Astrocyte (in vitro differentiated cells and primary cell): Measurements from ENCODE around the gene MLH1. TPM values are rescaled to one million over a fixed set of nuclear protein-coding genes. Genes with fewer than 3 reads are reported as not detected.
A peak's percentile ranks its signal among the peaks of the same experiment; 100 is the strongest.

Experiments used
- DNase-seq: peaks from one replicate; pipeline ENCODE4 v3.0.0-alpha.2; 2010; ENCODE audit warnings: low read depth
- FAIRE-seq: peaks from 2 replicates; lab custom pipeline; 2011; peaks lifted over from hg19 to GRCh38; lab: Jason Lieb, UNC
- H2AFZ ChIP-seq: 2 replicates; pipeline ENCODE4 v1.6.0; 2012; ENCODE audit warnings: low read depth, low read length, inconsistent platforms
- H3K27ac ChIP-seq: 2 replicates; pipeline ENCODE4 v1.5.1; 2011; ENCODE audit warnings: low read depth, low read length, inconsistent platforms
- H3K27me3 ChIP-seq: 2 replicates; pipeline ENCODE4 v1.6.0; 2011; ENCODE audit warnings: low read length, inconsistent platforms; ENCODE audit not compliant: insufficient read depth
- H3K36me3 ChIP-seq: 2 replicates; pipeline ENCODE4 v1.5.1; 2011; ENCODE audit warnings: low read length, inconsistent platforms; ENCODE audit not compliant: insufficient read depth
- H3K4me1 ChIP-seq: 2 replicates; pipeline ENCODE4 v1.5.1; 2011; ENCODE audit warnings: low read length, inconsistent platforms; ENCODE audit not compliant: insufficient read depth
- H3K4me2 ChIP-seq: 2 replicates; pipeline ENCODE4 v1.6.0; 2012; ENCODE audit warnings: low read length, inconsistent platforms
- H3K4me3 ChIP-seq: 2 replicates; pipeline ENCODE4 v1.5.1; 2011; ENCODE audit warnings: low read depth, mild to moderate bottlenecking, low read length, inconsistent platforms; ENCODE audit not compliant: insufficient read depth
- H3K79me2 ChIP-seq: 2 replicates; pipeline ENCODE4 v1.6.0; 2012; ENCODE audit warnings: mild to moderate bottlenecking, low read length, inconsistent platforms; ENCODE audit not compliant: insufficient read depth
- H3K9ac ChIP-seq: 2 replicates; pipeline ENCODE4 v1.6.0; 2012; ENCODE audit warnings: mild to moderate bottlenecking, low read length, inconsistent platforms
- H3K9me3 ChIP-seq: 2 replicates; pipeline ENCODE4 v1.5.1; 2012; ENCODE audit warnings: low read depth, mild to moderate bottlenecking, low read length, inconsistent platforms; ENCODE audit not compliant: insufficient read depth
- H4K20me1 ChIP-seq: 2 replicates; pipeline ENCODE4 v1.6.0; 2012; ENCODE audit warnings: low read length, inconsistent platforms; ENCODE audit not compliant: insufficient read depth
- H3K27ac Mint-ChIP-seq: one replicate; pipeline ENCODE4 v1.8.0; 2021; ENCODE audit warnings: mild to moderate bottlenecking, mixed read lengths; ENCODE audit not compliant: unreplicated experiment
- H3K27me3 Mint-ChIP-seq: one replicate; pipeline ENCODE4 v1.8.0; 2021; ENCODE audit warnings: low read depth, mixed read lengths; ENCODE audit not compliant: unreplicated experiment
- H3K36me3 Mint-ChIP-seq: one replicate; pipeline ENCODE4 v1.8.0; 2021; ENCODE audit warnings: low read depth, mixed read lengths; ENCODE audit not compliant: unreplicated experiment
- H3K4me1 Mint-ChIP-seq: one replicate; pipeline ENCODE4 v1.8.0; 2021; ENCODE audit warnings: low read depth, mixed read lengths; ENCODE audit not compliant: unreplicated experiment
- H3K4me3 Mint-ChIP-seq: one replicate; pipeline ENCODE4 v1.8.0; 2021; ENCODE audit warnings: mild to moderate bottlenecking, moderate library complexity, mixed read lengths; ENCODE audit not compliant: unreplicated experiment
- H3K9me3 Mint-ChIP-seq: one replicate; pipeline ENCODE4 v1.8.0; 2021; ENCODE audit warnings: mild to moderate bottlenecking, mixed read lengths; ENCODE audit not compliant: unreplicated experiment
- CTCF ChIP-seq: IDR thresholded peaks from 2 replicates; pipeline ENCODE4 v1.5.1; 2011; ENCODE audit warnings: low read depth, mild to moderate bottlenecking, inconsistent platforms, low read length, moderate library complexity; ENCODE audit not compliant: insufficient read depth
- EZH2 ChIP-seq: IDR thresholded peaks from 2 replicates; pipeline ENCODE4 v1.6.1; 2012; ENCODE audit warnings: mild to moderate bottlenecking, low read length, inconsistent platforms; ENCODE audit not compliant: insufficient read depth
- total RNA-seq: library from RNA; stranded (reverse); gene quantifications from 2 replicates; pipeline ENCODE4 v1.2.1, GENCODE V29; 2021

The MLH1 gene
- total RNA-seq, 1 donor from 2014 or later, result 32.0 TPM

GRCh38 chr3:36989005-36989404 is 4.3 kb upstream of the MLH1 start:
- H4K20me1 ChIP-seq, result peaks cover 56% of the 10 kb centered on the region
- Mint-ChIP-seq H3K9me3 (no peaks in the 10 kb centered on the region), H3K36me3 (peaks cover 14% of the 10 kb centered on the region), H3K4me3 (no peak overlapping the region), H3K4me1 (peaks cover 13% of the 10 kb centered on the region), H3K27ac (no peak overlapping the region), H3K27me3 (no peaks in the 10 kb centered on the region)
- H3K79me2 ChIP-seq, result peaks cover 51% of the 10 kb centered on the region
- no peak overlapping the region for H2AFZ ChIP-seq
- H3K27ac ChIP-seq, result no peak overlapping the region
- H3K9me3 ChIP-seq, result no peaks in the 10 kb centered on the region
- no peak for DNase-seq
- peaks cover 21% of the 10 kb centered on the region for H3K4me1 ChIP-seq
- H3K27me3 ChIP-seq, result no peaks in the 10 kb centered on the region
- peak overlapping the region; percentile 86 for H3K4me2 ChIP-seq
- TF ChIP-seq EZH2, result no peak
- TF ChIP-seq CTCF, result no peak
- peaks cover 43% of the 10 kb centered on the region for H3K36me3 ChIP-seq
- no peak overlapping the region for H3K9ac ChIP-seq
- H3K4me3 ChIP-seq, result peak overlapping the region; percentile 39
- FAIRE-seq, result no peak

- Histone ChIP-seq H3K36me3 (peaks cover 39% of the 10 kb centered on the region), H2AFZ (no peak overlapping the region), H3K4me2 (peak overlapping the region; percentile 86), H3K27me3 (no peaks in the 10 kb centered on the region), H3K9me3 (no peaks in the 10 kb centered on the region), H3K4me1 (peaks cover 21% of the 10 kb centered on the region), H3K27ac (no peak overlapping the region), H3K79me2 (peaks cover 56% of the 10 kb centered on the region), H3K4me3 (peak overlapping the region; percentile 39), H4K20me1 (peaks cover 56% of the 10 kb centered on the region), H3K9ac (peak overlapping the region; percentile 93)
- peaks cover 12% of the 10 kb centered on the region for H3K36me3 Mint-ChIP-seq
- H3K9me3 Mint-ChIP-seq, result no peaks in the 10 kb centered on the region
- H3K27ac Mint-ChIP-seq, result peak overlapping the region; percentile 67
- no peak overlapping the region for H3K4me3 Mint-ChIP-seq
- no peaks in the 10 kb centered on the region for H3K27me3 Mint-ChIP-seq
- H3K4me1 Mint-ChIP-seq, result peaks cover 16% of the 10 kb centered on the region
- no peak for FAIRE-seq
- no peak for DNase-seq
- TF ChIP-seq CTCF, result no peak
- no peak for TF ChIP-seq EZH2
Measured at GRCh38 chr3:36989568-36989967, 3.8 kb upstream of the MLH1 start.

DNA sequence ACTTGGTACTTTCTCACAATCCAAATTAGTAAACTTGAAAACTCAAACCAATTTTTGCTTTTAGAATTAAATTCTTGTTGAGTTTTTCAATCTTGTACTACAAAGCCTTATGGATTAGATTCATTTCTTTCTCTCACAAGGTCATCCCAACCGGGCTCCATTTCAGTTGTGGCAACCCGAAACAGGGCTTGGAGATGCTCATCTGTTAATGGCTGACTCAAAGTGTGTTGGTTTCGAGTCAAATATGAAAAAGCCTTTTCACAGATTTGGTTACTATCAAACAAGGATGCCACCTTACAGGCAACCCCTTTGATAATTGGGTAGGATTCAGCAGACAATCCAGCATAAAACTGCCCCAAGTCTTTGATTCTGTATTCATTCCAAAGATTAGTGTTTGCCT is 2.2 kb upstream of the MLH1 start:
- Histone ChIP-seq H3K27me3 (no peaks in the 10 kb centered on the region), H2AFZ (no peak overlapping the region), H3K27ac (peak overlapping the region; percentile 99), H3K4me1 (peaks cover 21% of the 10 kb centered on the region), H3K9me3 (no peaks in the 10 kb centered on the region), H3K4me3 (peak overlapping the region; percentile 89), H3K9ac (peak overlapping the region; percentile 93), H3K36me3 (peaks cover 26% of the 10 kb centered on the region), H3K4me2 (peak overlapping the region; percentile 86), H4K20me1 (peaks cover 56% of the 10 kb centered on the region), H3K79me2 (peaks cover 64% of the 10 kb centered on the region)
- Mint-ChIP-seq H3K36me3 (peaks cover 7% of the 10 kb centered on the region), H3K9me3 (no peaks in the 10 kb centered on the region), H3K27ac (peak overlapping the region; percentile 60), H3K4me3 (no peak overlapping the region), H3K4me1 (peaks cover 16% of the 10 kb centered on the region), H3K27me3 (no peaks in the 10 kb centered on the region)
- no peak for FAIRE-seq
- TF ChIP-seq CTCF (no peak), EZH2 (no peak)
- DNase-seq, result no peak
